HG03064 (cell line): ENCODE data around the gene NUBP2.

Experiments
- ATAC-seq: cut with Tn5 transposase; IDR thresholded peaks from one replicate; pipeline ENCODE4 v1.9.1; 2021; ENCODE audit warnings: low read depth; ENCODE audit not compliant: unreplicated experiment

The NUBP2 gene

GRCh38 chr16:1781758-1782407 is 877 bp upstream of the NUBP2 start:
- ATAC-seq, result peak; percentile 8

- ATAC-seq, result no peak
Observed at GRCh38 chr16:1784977-1785845, 2.5 kb downstream of the NUBP2 start.

GRCh38 chr16:1785846-1786170 is 3.0 kb downstream of the NUBP2 start:
- no peak for ATAC-seq

DNA sequence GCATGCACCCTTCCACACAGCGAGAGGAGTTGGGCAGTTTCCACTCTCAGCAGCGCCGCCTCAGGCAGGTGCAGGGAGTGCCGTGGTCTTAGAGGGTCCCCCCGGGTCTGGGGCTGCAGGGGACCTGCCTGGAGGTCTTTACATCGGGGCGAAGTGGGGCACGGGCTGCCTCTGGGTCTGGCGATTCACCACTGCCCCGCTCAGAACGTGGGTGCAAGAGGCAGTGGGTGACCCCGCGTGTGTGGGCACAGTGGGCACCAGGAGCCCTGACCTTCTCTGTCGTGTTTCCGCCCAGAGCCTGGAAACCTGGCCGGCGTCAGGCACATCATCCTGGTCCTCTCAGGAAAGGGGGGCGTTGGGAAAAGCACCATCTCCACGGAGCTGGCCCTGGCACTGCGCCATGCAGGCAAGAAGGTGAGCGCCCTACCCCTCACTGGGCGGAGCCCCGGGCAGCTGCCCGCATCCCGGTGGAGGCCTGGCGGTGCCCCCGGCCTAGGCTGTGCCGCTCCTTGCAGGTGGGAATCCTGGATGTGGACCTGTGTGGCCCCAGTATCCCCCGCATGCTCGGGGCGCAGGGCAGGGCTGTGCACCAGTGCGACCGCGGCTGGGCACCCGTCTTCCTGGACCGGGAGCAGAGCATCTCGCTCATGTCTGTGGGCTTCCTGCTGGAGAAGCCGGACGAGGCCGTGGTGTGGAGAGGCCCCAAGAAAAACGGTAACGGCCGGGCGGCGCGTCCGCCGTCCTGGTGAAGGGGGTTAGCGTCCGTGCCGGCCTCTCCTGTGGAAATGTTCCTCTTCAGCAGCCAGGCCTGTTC is 3.7 kb downstream of the NUBP2 start:
- no peak for ATAC-seq

DNA sequence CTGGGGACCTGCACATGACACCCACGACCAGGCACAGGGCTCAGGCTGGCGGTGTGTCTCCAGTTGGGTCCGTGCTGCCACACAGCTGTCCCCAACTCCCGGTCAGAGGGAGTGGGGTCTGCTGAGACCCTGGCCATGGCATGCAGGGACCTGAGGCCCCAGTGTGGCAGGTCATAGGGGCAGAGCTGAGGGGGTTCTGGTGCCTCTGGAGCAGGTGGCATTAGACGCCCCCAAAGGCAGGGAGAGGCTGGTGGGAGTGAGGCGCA is 4.2 kb downstream of the NUBP2 start:
- ATAC-seq, result no peak

- ATAC-seq, result no peak
Observed at GRCh38 chr16:1787322-1788094, 4.7 kb downstream of the NUBP2 start.

DNA sequence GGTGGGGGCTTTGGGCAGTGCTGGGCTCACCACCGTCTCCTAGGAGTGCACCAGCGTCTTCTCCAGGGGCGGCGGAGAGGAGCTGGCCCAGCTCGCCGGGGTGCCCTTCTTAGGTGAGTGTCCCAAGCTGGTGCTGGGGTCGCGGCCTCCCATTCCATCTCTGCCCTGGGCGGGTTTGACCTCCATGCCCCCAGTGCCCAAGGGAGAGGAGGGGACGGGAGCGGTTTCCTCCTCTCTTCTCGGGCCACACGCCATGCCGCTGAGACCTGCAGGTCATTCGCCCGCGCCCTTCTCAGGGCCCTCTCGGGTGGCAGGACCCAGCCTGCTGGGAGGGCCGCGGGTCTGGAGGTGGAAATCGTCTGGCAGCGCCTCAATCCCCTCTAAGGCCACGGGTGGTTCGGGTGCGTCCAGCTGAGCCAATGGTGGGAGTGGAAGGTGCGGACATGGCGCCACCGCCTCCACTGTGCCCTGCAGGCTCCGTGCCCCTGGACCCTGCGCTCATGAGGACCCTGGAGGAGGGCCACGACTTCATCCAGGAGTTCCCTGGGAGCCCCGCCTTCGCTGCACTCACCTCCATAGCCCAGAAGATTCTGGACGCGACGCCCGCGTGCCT is 5.4 kb downstream of the NUBP2 start:
- ATAC-seq, result no peak

GRCh38 chr16:1788708-1789100 is 5.9 kb downstream of the NUBP2 start:
- ATAC-seq, result no peak

GRCh38 chr16:1789643-1790045 is 6.9 kb downstream of the NUBP2 start:
- no peak for ATAC-seq

- no peak for ATAC-seq
Observed at GRCh38 chr16:1790261-1790610, 7.5 kb downstream of the NUBP2 start.

GRCh38 chr16:1790611-1791255 is 8.0 kb downstream of the NUBP2 start:
- ATAC-seq, result no peak

DNA sequence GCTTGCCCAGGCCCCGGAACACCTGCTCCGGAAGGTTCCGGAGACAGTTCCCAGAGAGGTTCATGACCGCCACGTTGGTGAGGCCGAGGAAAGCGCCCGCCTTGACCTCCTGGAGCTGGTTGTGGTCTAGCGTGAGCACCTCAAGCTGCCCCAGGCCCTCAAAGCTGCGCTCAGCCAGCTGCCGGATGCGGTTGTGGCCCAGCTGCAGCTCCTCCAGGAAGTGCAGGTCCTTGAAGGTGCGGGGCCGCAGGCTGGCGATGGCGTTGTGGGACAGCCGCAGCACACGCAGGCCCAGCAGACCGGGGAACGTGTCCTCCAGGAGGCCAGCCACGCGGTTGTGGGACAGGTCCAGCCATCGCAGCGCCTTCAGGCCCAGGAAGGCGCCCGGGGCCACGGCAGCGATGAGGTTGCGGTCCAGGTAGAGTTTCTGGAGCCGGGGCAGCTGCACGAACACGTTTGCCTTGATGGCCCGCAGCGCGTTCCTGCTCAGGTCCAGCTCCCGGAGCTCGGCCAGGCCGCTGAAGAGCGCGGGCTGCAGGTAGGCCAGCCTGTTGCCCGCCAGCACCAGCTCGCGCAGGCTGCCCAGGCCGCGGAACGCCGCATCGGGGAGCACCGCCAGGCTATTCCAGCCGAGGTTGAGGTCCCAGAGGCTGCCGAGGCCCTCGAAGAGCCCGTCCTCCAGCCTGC is 8.6 kb downstream of the NUBP2 start:
- ATAC-seq, result no peak

DNA sequence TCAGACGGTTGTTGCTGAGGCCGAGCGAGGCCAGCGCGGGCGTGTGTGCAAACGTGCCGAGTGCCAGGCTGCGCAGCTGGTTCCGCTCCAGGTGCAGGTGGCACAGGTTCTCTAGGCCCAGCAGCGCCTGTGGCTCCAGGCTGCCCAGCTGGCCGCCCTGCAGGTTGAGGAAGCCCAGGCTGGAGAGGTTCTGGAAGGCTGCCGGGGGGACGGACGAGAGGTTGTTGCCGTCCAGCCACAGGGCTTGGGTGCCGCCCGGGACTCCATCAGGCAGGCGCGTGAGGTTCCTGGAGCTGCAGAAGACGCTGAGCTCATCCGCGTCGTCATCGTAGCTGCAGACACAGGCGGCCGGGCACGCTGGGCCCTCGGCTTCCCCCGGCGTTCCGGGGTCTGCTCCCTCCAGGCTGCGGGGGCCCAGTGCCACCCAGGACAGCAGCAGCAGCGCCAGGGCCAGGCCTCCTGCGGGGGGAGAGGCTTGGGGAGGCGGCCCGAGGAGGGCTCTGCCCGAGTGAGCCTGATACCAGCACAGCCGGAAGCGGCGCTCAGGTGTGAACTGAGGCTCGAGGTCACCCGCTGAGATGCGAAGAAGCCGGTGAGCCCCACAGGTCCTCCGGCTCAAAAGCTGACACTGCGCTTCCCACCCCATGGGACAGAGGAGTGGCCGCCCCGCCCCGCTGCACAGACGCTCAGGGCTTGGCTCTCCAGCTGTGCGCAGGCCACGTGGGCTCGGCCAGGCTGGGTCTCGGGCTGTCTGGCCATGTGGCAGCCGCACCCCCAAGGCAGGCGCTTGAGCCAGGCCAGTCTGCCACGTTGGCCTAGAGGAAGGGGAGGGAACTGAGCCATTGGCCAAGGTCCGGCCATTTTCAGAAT is 9.4 kb downstream of the NUBP2 start:
- ATAC-seq, result no peak

DNA sequence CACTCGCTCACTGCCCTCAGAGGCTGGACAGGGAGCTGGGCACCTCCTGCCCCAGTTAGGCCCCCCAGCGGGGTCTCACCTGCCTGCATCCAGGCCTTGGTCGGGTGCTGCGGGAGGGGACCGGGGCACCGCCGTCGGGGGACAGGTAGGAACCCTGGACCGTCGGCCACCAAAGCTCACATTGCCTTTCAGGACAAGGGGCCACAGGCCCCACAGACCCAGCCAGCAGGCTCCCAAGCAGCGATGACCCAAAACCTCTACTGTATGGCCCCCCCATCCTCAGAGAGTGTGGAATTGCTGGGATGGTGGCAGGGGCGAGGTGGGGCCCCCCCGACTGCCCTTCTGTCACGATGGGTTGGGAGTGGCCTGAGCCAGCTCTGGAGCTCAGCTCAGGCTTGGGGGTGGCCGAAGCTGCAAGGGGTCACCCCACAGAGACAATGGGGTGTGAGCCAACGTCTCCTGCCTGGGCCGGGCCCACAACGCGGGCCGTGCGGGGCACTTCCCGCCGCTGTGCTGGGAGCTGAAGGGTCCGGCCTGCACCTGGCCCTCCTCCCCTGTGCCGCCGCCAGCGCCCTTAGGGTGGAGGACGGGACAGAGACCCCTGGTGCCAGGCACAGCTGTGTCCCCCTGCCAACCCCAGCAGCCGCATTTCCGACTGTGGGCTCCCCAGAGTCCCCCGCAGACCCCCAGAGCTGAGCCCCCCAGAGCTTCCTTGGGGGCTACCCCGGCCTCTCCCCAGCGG is 10.2 kb downstream of the NUBP2 start:
- no peak for ATAC-seq

DNA sequence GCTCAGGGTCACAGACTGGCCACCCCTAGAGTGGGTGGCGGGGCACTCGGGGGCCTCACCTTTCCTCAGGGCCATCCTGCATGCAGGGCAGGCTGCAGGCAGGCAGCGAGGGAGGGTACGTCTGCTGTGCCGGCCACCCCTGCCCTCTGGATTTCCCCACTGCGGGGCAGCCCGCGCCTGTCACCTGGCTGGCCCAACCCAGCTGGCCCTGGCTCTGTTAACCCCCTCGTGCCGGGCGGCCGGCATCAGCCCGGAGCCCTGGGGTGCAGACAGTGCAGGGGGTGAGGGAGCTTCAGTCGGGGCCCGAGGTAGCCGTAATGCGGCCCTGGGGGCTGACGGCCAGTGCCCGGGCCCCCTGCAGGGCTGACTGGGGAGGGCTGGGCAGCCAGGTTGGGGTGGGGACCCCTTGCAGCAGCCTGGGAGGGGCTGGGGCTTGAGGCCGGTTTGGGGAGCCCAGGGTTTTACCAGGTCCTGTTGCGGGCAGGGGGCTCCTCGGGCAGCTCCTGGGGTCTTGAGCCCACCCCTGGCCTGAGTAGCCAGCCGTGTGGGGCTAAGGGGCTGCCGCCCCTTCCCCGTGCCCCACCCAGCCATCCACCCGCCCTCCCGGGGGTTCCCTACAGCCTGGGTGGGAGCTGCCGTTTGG is 10.9 kb downstream of the NUBP2 start, which contains the start of gene IGFALS:
IGFALS (minus strand) TSS at position 128 of the 643 bp plus-strand sequence; CDS start at position 75, 53 bp downstream.
- no peak for ATAC-seq

GRCh38 chr16:1794221-1794871 is 11.6 kb downstream of the NUBP2 start:
- ATAC-seq, result no peak
